ENCODE measurements around the gene MMP12. TPM values are rescaled to one million over a fixed set of nuclear protein-coding genes. Genes with fewer than 3 reads are reported as not detected.

MMP12 gene
- total RNA-seq, 6 experiments from 2014 or later, result 1.5 TPM; not detected in 5

DNA sequence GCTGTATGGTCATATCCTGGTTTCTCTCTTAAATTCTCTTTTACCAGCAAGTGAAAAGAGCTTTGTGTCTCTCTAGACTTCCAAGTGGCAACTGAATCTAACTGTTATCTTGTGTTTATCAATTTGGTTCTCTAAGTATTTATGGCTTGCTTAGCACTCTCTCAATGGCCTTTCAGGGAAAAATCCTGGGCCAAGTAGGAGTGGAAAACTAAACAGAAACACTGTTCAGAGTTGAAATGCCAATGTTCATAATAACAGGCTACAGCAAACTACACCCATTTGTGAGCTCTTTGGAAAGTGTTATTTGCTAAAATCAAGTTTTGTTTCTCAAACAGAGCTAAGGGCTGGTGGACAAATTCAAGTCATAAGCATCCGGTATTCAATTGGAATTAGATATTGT, 10.1 kb downstream of the MMP12 start:
- H3K4me3 ChIP-seq, result no peak overlapping the region
- no peaks in the 10 kb centered on the region for H3K27me3 ChIP-seq
- ATAC-seq (no peak), DNase-seq (no peak)
- intact Hi-C loops (cut with DNase I), result no loop called here
- TF ChIP-seq, protein P1, sequence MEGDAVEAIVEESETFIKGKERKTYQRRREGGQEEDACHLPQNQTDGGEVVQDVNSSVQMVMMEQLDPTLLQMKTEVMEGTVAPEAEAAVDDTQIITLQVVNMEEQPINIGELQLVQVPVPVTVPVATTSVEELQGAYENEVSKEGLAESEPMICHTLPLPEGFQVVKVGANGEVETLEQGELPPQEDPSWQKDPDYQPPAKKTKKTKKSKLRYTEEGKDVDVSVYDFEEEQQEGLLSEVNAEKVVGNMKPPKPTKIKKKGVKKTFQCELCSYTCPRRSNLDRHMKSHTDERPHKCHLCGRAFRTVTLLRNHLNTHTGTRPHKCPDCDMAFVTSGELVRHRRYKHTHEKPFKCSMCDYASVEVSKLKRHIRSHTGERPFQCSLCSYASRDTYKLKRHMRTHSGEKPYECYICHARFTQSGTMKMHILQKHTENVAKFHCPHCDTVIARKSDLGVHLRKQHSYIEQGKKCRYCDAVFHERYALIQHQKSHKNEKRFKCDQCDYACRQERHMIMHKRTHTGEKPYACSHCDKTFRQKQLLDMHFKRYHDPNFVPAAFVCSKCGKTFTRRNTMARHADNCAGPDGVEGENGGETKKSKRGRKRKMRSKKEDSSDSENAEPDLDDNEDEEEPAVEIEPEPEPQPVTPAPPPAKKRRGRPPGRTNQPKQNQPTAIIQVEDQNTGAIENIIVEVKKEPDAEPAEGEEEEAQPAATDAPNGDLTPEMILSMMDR (IDR thresholded peaks at IDR 0.05), result no peak
- no peak for TF ChIP-seq POLR2A (IDR thresholded peaks at IDR 0.05)
- 92% methylated on average over 1 of the region's 1 CpG for WGBS (ENCODE audit: insufficient coverage, low coverage, low lambda C conversion rate, missing lambda C conversion rate)
- H3K36me3 ChIP-seq, result no peaks in the 10 kb centered on the region
- no peaks in the 10 kb centered on the region for H3K9me3 ChIP-seq
- H3K27ac ChIP-seq, result no peak overlapping the region
- no peaks in the 10 kb centered on the region for H3K4me1 ChIP-seq

DNA sequence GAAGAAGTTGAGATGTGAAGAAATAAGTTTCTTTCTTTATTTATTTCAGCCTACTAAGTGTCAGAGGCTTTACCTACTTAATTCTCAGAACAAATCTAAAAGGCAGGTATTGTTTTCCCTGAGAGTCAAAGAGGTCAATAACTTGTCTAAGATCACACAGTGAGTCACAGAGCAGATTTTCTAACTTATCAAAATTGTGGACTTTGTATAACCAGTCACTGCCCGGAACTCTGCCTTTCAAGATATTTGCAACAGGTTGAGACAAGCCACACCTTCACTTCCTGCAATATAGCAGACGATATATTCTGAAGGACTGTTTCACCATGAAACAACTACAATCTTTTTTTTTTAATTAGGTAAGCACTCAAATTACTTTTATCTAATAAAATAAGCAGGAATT, 20.8 kb downstream of the MMP12 start:
- Histone ChIP-seq H3K9me3 (no peaks in the 10 kb centered on the region), H3K4me3 (no peak overlapping the region), H3K36me3 (no peaks in the 10 kb centered on the region), H3K27me3 (no peaks in the 10 kb centered on the region), H3K27ac (no peak overlapping the region), H3K4me1 (no peaks in the 10 kb centered on the region)
- ATAC-seq, result no peak
- intact Hi-C loops (cut with DNase I), result no loop called here
- no peak for DNase-seq
- 41% methylated on average over 2 of the region's 2 CpGs for WGBS (ENCODE audit: insufficient coverage, low coverage, low lambda C conversion rate, missing lambda C conversion rate)
- TF ChIP-seq, protein P1 (IDR thresholded peaks at IDR 0.05), result no peak
- TF ChIP-seq POLR2A (IDR thresholded peaks at IDR 0.05), result no peak

DNA sequence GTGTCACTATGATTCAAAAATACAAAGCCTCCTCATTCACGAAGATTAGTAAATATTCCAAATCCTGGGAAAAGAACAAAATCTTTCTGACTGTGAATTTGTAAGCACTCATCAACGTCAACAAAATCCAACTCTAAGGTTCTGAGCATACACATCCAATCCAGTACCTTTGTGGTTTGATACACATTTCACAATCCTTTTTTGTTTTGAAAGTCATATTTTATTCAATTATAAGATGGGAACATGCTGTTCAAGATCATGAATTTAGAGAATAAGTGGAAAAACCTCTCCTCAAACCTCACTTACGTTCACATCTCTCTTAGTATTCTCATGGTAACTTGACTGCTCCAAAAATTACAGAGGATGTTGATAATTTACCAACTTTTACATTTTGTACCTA, 21.7 kb downstream of the MMP12 start:
- H3K27me3 ChIP-seq, result no peaks in the 10 kb centered on the region
- no peak for DNase-seq
- H3K4me3 ChIP-seq, result no peak overlapping the region
- no peak overlapping the region for H3K27ac ChIP-seq
- intact Hi-C loops (cut with DNase I), result no loop called here
- WGBS (ENCODE audit: insufficient coverage, low coverage, low lambda C conversion rate, missing lambda C conversion rate), result 43% methylated on average over 3 of the region's 3 CpGs
- H3K9me3 ChIP-seq, result no peaks in the 10 kb centered on the region
- H3K36me3 ChIP-seq, result no peaks in the 10 kb centered on the region
- no peak for ATAC-seq
- no peaks in the 10 kb centered on the region for H3K4me1 ChIP-seq
- TF ChIP-seq POLR2A (IDR thresholded peaks at IDR 0.05), result no peak
- TF ChIP-seq, protein P1 (IDR thresholded peaks at IDR 0.05), result no peak

- 59% methylated on average over 7 of the region's 7 CpGs for WGBS (ENCODE audit: insufficient coverage, low coverage, low lambda C conversion rate, missing lambda C conversion rate)
- Histone ChIP-seq H3K27me3 (no peaks in the 10 kb centered on the region), H3K27ac (no peak overlapping the region), H3K9me3 (no peaks in the 10 kb centered on the region), H3K36me3 (no peaks in the 10 kb centered on the region), H3K4me1 (no peaks in the 10 kb centered on the region), H3K4me3 (no peak overlapping the region)
- no peak for TF ChIP-seq POLR2A (IDR thresholded peaks at IDR 0.05)
- TF ChIP-seq, protein P1 (IDR thresholded peaks at IDR 0.05), result no peak
- ATAC-seq (no peak), DNase-seq (no peak)
- intact Hi-C loops (cut with DNase I), result no loop called here
Measured at GRCh38 chr11:102850973-102851745, 23.6 kb downstream of the MMP12 start.

All from right lobe of liver (tissue), 6 donors.